Effector CD8-positive, alpha-beta T cell (primary cell): ENCODE measurements around the gene RALGAPA1.
"Not testable (repeated sequence)": the region's sequence is repeated elsewhere in the genome, so short reads cannot be mapped to it uniquely, and the experiment has no call there.

Experiments
- DNase-seq: peaks from one replicate; lab custom pipeline; 2025; lab: John Stamatoyannopoulos, UW
- total RNA-seq, 4 experiments: gene quantifications; one replicate each; lab custom pipeline; 2026; lab: John Stamatoyannopoulos, UW

The RALGAPA1 gene
- 125 to 221 (median 151) reads per million in 4 experiments for total RNA-seq

- DNase-seq, result peak; percentile 92
Observed at GRCh38 chr14:35808638-35809563, at the start of gene RALGAPA1. TSS of gene RALGAPA1 (minus strand) at chr14:35809295. CDS start at chr14:35808835, 460 bp downstream.

- DNase-seq, result no peak
Observed at GRCh38 chr14:35858521-35859209, 49.6 kb upstream of the RALGAPA1 start.

GRCh38 chr14:35855876-35856481 lies 46.9 kb upstream of the RALGAPA1 start:
- no peak for DNase-seq

GRCh38 chr14:35854696-35855270 lies 45.7 kb upstream of the RALGAPA1 start:
- DNase-seq, result no peak

GRCh38 chr14:35853225-35853624 lies 44.1 kb upstream of the RALGAPA1 start:
- no peak for DNase-seq

GRCh38 chr14:35851823-35852222 lies 42.7 kb upstream of the RALGAPA1 start:
- no peak for DNase-seq

GRCh38 chr14:35849122-35849521 lies 40.0 kb upstream of the RALGAPA1 start:
- no peak for DNase-seq

GRCh38 chr14:35847636-35848035 lies 38.5 kb upstream of the RALGAPA1 start:
- no peak for DNase-seq

- DNase-seq, result no peak
Observed at GRCh38 chr14:35844494-35844893, 35.4 kb upstream of the RALGAPA1 start.

- not testable (repeated sequence) for DNase-seq
Observed at GRCh38 chr14:35842245-35842644, 33.1 kb upstream of the RALGAPA1 start.

GRCh38 chr14:35841704-35842103 lies 32.6 kb upstream of the RALGAPA1 start:
- DNase-seq, result not testable (repeated sequence)

GRCh38 chr14:35835208-35835982 lies 26.3 kb upstream of the RALGAPA1 start:
- no peak for DNase-seq

- no peak for DNase-seq
Observed at GRCh38 chr14:35829449-35829848, 20.4 kb upstream of the RALGAPA1 start.

- no peak for DNase-seq
Observed at GRCh38 chr14:35827678-35828472, 18.8 kb upstream of the RALGAPA1 start.

GRCh38 chr14:35826952-35827416 lies 17.9 kb upstream of the RALGAPA1 start:
- no peak for DNase-seq

- peak; percentile 96 for DNase-seq
Observed at GRCh38 chr14:35826218-35826951, 17.3 kb upstream of the RALGAPA1 start, which contains the start of gene BRMS1L. TSS of gene BRMS1L (plus strand) at chr14:35826338. CDS start at chr14:35826517, 179 bp downstream.

- no peak for DNase-seq
Observed at GRCh38 chr14:35825968-35826217, 16.8 kb upstream of the RALGAPA1 start.

- not testable (repeated sequence) for DNase-seq
Observed at GRCh38 chr14:35824446-35825165, 15.5 kb upstream of the RALGAPA1 start.

GRCh38 chr14:35822501-35822900 lies 13.4 kb upstream of the RALGAPA1 start:
- DNase-seq, result no peak
